BE2C (cell line): ENCODE measurements around the gene HASPIN.
A peak's percentile ranks its signal among the peaks of the same experiment; 100 is the strongest.
"Not testable (repeated sequence)": the region's sequence is repeated elsewhere in the genome, so short reads cannot be mapped to it uniquely, and the experiment has no call there.

Experiments
- DNase-seq: peaks from one replicate; pipeline ENCODE4 v3.0.0-alpha.2; 2020
- H3K27me3 ChIP-seq: fragments of 250-450 bp; sonication (Bioruptor Pico); 2 replicates; pipeline ENCODE4 v1.5.1; 2020; ENCODE audit warnings: mild to moderate bottlenecking
- H3K36me3 ChIP-seq: fragments of 250-450 bp; sonication (Bioruptor Pico); 2 replicates; pipeline ENCODE4 v1.5.1; 2020; ENCODE audit warnings: mild to moderate bottlenecking
- H3K4me1 ChIP-seq: fragments of 250-450 bp; sonication (Bioruptor Pico); 2 replicates; pipeline ENCODE4 v1.5.1; 2020
- H3K4me3 ChIP-seq: 2 replicates; pipeline ENCODE4 v1.5.1; 2011; ENCODE audit warnings: low read depth, low read length
- H3K9me3 ChIP-seq: fragments of 250-450 bp; sonication (Bioruptor Pico); 2 replicates; pipeline ENCODE4 v1.5.1; 2020
- CTCF ChIP-seq: IDR thresholded peaks from 2 replicates; pipeline ENCODE4 v1.5.1; 2012; ENCODE audit warnings: mild to moderate bottlenecking, low read depth, low read length

The HASPIN gene

GRCh38 chr17:3693829-3694231 is 29.9 kb upstream of the HASPIN start:
- Histone ChIP-seq H3K4me3 (no peak overlapping the region), H3K4me1 (no peaks in the 10 kb centered on the region), H3K9me3 (no peaks in the 10 kb centered on the region), H3K27me3 (no peaks in the 10 kb centered on the region), H3K36me3 (peaks cover 6% of the 10 kb centered on the region; the same call in 1 of the 2 replicates)
- TF ChIP-seq CTCF = no peak
- DNase-seq = no peak

GRCh38 chr17:3695129-3695722 is 28.5 kb upstream of the HASPIN start:
- H3K4me1 ChIP-seq = no peaks in the 10 kb centered on the region
- H3K27me3 ChIP-seq = no peaks in the 10 kb centered on the region
- peak overlapping the region; percentile 72 for H3K4me3 ChIP-seq
- H3K36me3 ChIP-seq = no peaks in the 10 kb centered on the region; the same call in 1 of the 2 replicates
- no peaks in the 10 kb centered on the region for H3K9me3 ChIP-seq
- no peak for DNase-seq
- TF ChIP-seq CTCF = no peak

GRCh38 chr17:3695723-3696411 is 27.8 kb upstream of the HASPIN start, which contains the start of gene P2RX5:
Gene P2RX5, minus strand, starts transcription at chr17:3696155. Its CDS starts 150 bp downstream, at chr17:3696005.
- Histone ChIP-seq H3K9me3 (no peaks in the 10 kb centered on the region), H3K36me3 (no peaks in the 10 kb centered on the region), H3K4me3 (peak within 1 kb of the TSS; percentile 72), H3K4me1 (no peaks in the 10 kb centered on the region), H3K27me3 (no peaks in the 10 kb centered on the region)
- TF ChIP-seq CTCF = no peak
- peak; percentile 24 for DNase-seq

GRCh38 chr17:3697103-3697476 is 26.6 kb upstream of the HASPIN start:
- Histone ChIP-seq H3K27me3 (no peaks in the 10 kb centered on the region), H3K36me3 (no peaks in the 10 kb centered on the region), H3K4me3 (no peak overlapping the region), H3K9me3 (no peaks in the 10 kb centered on the region; the same call in 1 of the 2 replicates), H3K4me1 (no peaks in the 10 kb centered on the region)
- DNase-seq = no peak
- TF ChIP-seq CTCF = no peak

- no peak for DNase-seq
- Histone ChIP-seq H3K9me3 (no peaks in the 10 kb centered on the region; the same call in 1 of the 2 replicates), H3K4me1 (no peaks in the 10 kb centered on the region), H3K4me3 (no peak overlapping the region), H3K36me3 (no peaks in the 10 kb centered on the region), H3K27me3 (no peaks in the 10 kb centered on the region)
- no peak for TF ChIP-seq CTCF
These were observed 25.6 kb upstream of the HASPIN start for GRCh38 chr17:3698139-3698538.

- no peaks in the 10 kb centered on the region for H3K4me1 ChIP-seq
- TF ChIP-seq CTCF = no peak
- H3K9me3 ChIP-seq = no peaks in the 10 kb centered on the region; the same call in 1 of the 2 replicates
- H3K4me3 ChIP-seq = no peak overlapping the region
- no peak for DNase-seq
- no peaks in the 10 kb centered on the region for H3K36me3 ChIP-seq
- H3K27me3 ChIP-seq = no peaks in the 10 kb centered on the region
These were observed 23.8 kb upstream of the HASPIN start for GRCh38 chr17:3699951-3700350.

- not testable (repeated sequence) for H3K4me3 ChIP-seq, H3K27me3 ChIP-seq
These were observed 21.6 kb upstream of the HASPIN start for GRCh38 chr17:3702041-3702539.

More at GRCh38 chr17:3702041-3702539, 21.6 kb upstream of the HASPIN start:
- H3K9me3 ChIP-seq, DNase-seq, H3K4me1 ChIP-seq, H3K36me3 ChIP-seq: not testable (repeated sequence)
